MM.1S (cell line): ENCODE data around the gene RRP1.

Experiments
- DNase-seq: peaks from one replicate; pipeline ENCODE4 v3.0.0-alpha.2; 2015
- H2AFZ ChIP-seq: fragments of 300-600 bp; sonication (generic); 2 replicates; pipeline ENCODE4 v1.6.0; 2016; ENCODE audit warnings: antibody characterized with exemption, low read length
- H3F3A ChIP-seq: fragments of 300-600 bp; sonication (generic); 2 replicates; pipeline ENCODE4 v1.6.1; 2016; ENCODE audit warnings: mild to moderate bottlenecking, antibody characterized with exemption, low read length, moderate library complexity, mixed read lengths; ENCODE audit not compliant: insufficient read depth
- H3K27ac ChIP-seq: fragments of 300-600 bp; sonication (generic); 2 replicates; pipeline ENCODE4 v1.5.1; 2016; ENCODE audit warnings: mild to moderate bottlenecking, low read length
- H3K27me3 ChIP-seq: fragments of 300-600 bp; sonication (generic); replicated peaks from 2 replicates; pipeline ENCODE4 v1.6.0; 2016; ENCODE audit warnings: low read length; ENCODE audit not compliant: insufficient read depth
- H3K36me3 ChIP-seq: fragments of 300-600 bp; sonication (generic); replicated peaks from 2 replicates; pipeline ENCODE4 v1.6.1; 2016; ENCODE audit warnings: mild to moderate bottlenecking, low read length, mixed read lengths; ENCODE audit not compliant: insufficient read depth
- H3K4me1 ChIP-seq: fragments of 300-600 bp; sonication (generic); 2 replicates; pipeline ENCODE4 v1.6.1; 2016; ENCODE audit warnings: low read length, mixed read lengths
- H3K4me2 ChIP-seq: fragments of 300-600 bp; sonication (generic); 2 replicates; pipeline ENCODE4 v1.6.0; 2016; ENCODE audit warnings: low read depth, low read length
- H3K4me3 ChIP-seq: fragments of 300-600 bp; sonication (generic); 2 replicates; pipeline ENCODE4 v1.5.1; 2016; ENCODE audit warnings: low read length, mixed read lengths
- H3K79me2 ChIP-seq: fragments of 300-600 bp; sonication (generic); 2 replicates; pipeline ENCODE4 v1.6.1; 2016; ENCODE audit warnings: mixed run types, low read length, mixed read lengths
- H3K9ac ChIP-seq: fragments of 300-600 bp; sonication (generic); 2 replicates; pipeline ENCODE4 v1.6.1; 2016; ENCODE audit warnings: low read length, mixed read lengths
- H3K9me2 ChIP-seq: fragments of 300-600 bp; sonication (generic); replicated peaks from 2 replicates; pipeline ENCODE4 v1.6.1; 2016; ENCODE audit warnings: mild to moderate bottlenecking, low read length, mixed read lengths; ENCODE audit not compliant: insufficient read depth
- H3K9me3 ChIP-seq: fragments of 300-600 bp; sonication (generic); replicated peaks from 2 replicates; pipeline ENCODE4 v1.6.1; 2016; ENCODE audit warnings: mild to moderate bottlenecking, low read length, mixed read lengths; ENCODE audit not compliant: insufficient read depth
- H4K20me1 ChIP-seq: fragments of 300-600 bp; sonication (generic); 2 replicates; pipeline ENCODE4 v1.6.1; 2016; ENCODE audit warnings: mild to moderate bottlenecking, low read length, moderate library complexity, mixed read lengths; ENCODE audit not compliant: insufficient read depth
- EZH2 ChIP-seq: fragments of 300-600 bp; sonication (generic); optimal IDR thresholded peaks from 2 replicates; pipeline ENCODE3; 2017; ENCODE audit warnings: low read depth, mild to moderate bottlenecking, antibody characterized with exemption, low read length, mixed read lengths
- EZH2phosphoT487 ChIP-seq: fragments of 300-600 bp; sonication (generic); IDR thresholded peaks from 2 replicates; pipeline ENCODE4 v1.6.1; 2018; ENCODE audit warnings: antibody characterized with exemption, low read length
- TF ChIP-seq, protein P1 (sequence below): fragments of 300-600 bp; sonication (generic); IDR thresholded peaks from 2 replicates; pipeline ENCODE4 v1.5.1; 2016; ENCODE audit warnings: antibody characterized with exemption, low read length, mixed read lengths

RRP1 gene

DNA sequence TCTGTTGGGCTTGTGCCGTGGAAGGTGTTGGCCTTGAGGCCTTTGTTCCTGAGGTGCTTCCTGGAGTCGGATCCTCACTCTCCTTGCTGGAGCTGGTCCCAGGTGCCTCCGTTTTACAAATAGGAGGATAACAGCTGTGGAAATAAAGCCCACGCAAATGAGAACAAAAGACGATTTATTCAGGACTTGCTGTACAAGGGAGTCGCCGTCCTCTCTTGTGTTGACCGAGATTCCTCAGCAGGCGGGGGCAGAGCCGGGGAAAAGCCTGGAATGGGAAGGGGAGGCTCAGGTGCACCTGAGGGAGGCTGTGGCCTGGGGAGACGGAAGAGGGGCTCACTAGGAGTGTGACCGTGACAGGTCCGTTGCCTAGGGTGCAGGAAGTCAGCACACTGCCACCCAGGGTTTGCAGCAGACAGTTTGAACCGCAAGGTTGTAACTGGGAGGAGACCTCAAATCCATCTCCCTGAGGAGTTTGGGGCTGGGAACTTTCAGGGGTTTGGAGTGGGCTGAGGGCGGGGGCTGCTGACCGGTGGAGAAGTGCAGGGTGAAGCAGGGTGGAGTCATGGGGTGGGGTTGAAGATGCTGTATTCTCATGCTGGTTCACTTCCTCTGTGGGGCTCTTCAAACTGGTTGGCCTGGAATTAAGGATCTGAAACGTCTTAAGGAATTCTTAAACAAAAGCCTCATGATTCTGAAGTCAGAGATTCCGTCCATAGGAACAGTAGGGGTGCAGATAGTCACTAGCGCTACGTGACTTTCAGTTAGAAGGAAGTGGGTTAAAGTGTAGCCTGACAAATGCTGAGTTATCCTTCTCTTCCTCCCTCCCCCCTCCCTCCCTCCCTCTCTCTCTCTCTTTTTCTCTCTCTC is 10.7 kb upstream of the RRP1 start:
- no peak overlapping the region for H2AFZ ChIP-seq
- H3K9me2 ChIP-seq, result no peaks in the 10 kb centered on the region
- peaks cover 6% of the 10 kb centered on the region; the same call in 1 of the 2 replicates for H4K20me1 ChIP-seq
- peaks cover 73% of the 10 kb centered on the region for H3F3A ChIP-seq
- peaks cover 10% of the 10 kb centered on the region for H3K36me3 ChIP-seq
- no peaks in the 10 kb centered on the region for H3K9me3 ChIP-seq
- H3K27me3 ChIP-seq, result no peaks in the 10 kb centered on the region
- peak overlapping the region; percentile 11; the same call in 1 of the 2 replicates for H3K4me2 ChIP-seq
- H3K4me1 ChIP-seq, result peaks cover 65% of the 10 kb centered on the region
- H3K79me2 ChIP-seq, result peaks cover 29% of the 10 kb centered on the region
- DNase-seq, result no peak
- TF ChIP-seq EZH2 (no peak), EZH2phosphoT487 (no peak)
- TF ChIP-seq, protein P1, sequence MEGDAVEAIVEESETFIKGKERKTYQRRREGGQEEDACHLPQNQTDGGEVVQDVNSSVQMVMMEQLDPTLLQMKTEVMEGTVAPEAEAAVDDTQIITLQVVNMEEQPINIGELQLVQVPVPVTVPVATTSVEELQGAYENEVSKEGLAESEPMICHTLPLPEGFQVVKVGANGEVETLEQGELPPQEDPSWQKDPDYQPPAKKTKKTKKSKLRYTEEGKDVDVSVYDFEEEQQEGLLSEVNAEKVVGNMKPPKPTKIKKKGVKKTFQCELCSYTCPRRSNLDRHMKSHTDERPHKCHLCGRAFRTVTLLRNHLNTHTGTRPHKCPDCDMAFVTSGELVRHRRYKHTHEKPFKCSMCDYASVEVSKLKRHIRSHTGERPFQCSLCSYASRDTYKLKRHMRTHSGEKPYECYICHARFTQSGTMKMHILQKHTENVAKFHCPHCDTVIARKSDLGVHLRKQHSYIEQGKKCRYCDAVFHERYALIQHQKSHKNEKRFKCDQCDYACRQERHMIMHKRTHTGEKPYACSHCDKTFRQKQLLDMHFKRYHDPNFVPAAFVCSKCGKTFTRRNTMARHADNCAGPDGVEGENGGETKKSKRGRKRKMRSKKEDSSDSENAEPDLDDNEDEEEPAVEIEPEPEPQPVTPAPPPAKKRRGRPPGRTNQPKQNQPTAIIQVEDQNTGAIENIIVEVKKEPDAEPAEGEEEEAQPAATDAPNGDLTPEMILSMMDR, result no peak
- H3K27ac ChIP-seq, result peak overlapping the region; percentile 65
- no peak overlapping the region for H3K4me3 ChIP-seq
- H3K9ac ChIP-seq, result no peak overlapping the region

DNA sequence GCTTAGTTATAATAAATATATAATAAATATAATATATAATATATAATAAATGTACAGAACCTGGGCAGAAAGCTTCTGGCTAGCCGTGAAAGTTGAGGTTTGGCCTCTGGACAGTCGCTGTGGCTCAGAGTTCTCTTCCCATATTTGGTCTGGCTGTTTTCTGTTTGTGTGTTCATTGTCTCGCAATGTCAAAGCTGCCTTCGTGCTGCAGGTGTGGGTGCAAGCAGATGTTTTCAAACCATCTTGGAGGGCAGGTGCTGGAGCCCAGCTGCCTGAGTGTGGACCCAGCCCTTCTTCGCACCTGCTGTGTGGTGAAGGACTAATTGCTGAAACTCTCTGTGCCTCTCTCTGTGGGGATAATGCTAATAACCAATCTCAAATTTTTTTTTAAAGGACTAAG is 9.7 kb upstream of the RRP1 start:
- TF ChIP-seq, protein P1, result no peak
- TF ChIP-seq EZH2 (no peak), EZH2phosphoT487 (no peak)
- DNase-seq, result peak; percentile 98

DNA sequence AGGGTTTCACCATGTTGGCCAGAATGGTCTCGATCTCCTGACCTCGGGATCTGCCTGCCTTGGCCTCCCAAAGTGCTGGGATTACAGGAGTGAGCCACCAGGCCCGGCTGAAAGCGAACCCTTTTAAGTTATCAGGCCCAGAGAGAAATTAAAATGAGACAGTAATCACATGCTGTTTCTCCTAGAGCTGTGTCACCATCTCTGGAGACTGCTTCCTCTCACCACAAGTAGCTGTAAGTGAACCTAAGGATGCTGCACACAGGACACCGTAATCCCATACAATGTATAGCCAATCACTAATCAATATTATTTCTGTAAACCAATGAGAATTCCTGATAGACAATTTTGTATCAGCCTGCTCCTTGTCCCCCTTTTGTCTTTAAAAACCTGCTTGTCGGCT is 7.5 kb upstream of the RRP1 start:
- no peaks in the 10 kb centered on the region for H3K36me3 ChIP-seq
- no peak overlapping the region for H2AFZ ChIP-seq
- H3K27ac ChIP-seq, result peak overlapping the region; percentile 85; the same call in 1 of the 2 replicates
- H3K4me2 ChIP-seq, result no peak overlapping the region
- no peaks in the 10 kb centered on the region for H3K9me3 ChIP-seq
- no peak overlapping the region for H3K9ac ChIP-seq
- H3K4me3 ChIP-seq, result no peak overlapping the region
- H3K9me2 ChIP-seq, result no peaks in the 10 kb centered on the region
- peaks cover 66% of the 10 kb centered on the region for H3K4me1 ChIP-seq
- peaks cover 10% of the 10 kb centered on the region for H3K79me2 ChIP-seq
- H3K27me3 ChIP-seq, result no peaks in the 10 kb centered on the region
- DNase-seq, result no peak
- TF ChIP-seq EZH2 (no peak), EZH2phosphoT487 (no peak)
- TF ChIP-seq, protein P1, result no peak
- H3F3A ChIP-seq, result peaks cover 74% of the 10 kb centered on the region
- H4K20me1 ChIP-seq, result no peaks in the 10 kb centered on the region

More for the DNA sequence above, 9.7 kb upstream of the RRP1 start:
- Histone ChIP-seq H4K20me1 (peaks cover 1% of the 10 kb centered on the region; the same call in 1 of the 2 replicates), H3K9me2 (no peaks in the 10 kb centered on the region), H3K27me3 (no peaks in the 10 kb centered on the region), H3K4me2 (no peak overlapping the region), H3K9me3 (no peaks in the 10 kb centered on the region), H3F3A (peaks cover 73% of the 10 kb centered on the region), H3K4me3 (no peak overlapping the region), H3K36me3 (peaks cover under 1% of the 10 kb centered on the region; the same call in 1 of the 2 replicates), H3K4me1 (peaks cover 67% of the 10 kb centered on the region), H2AFZ (no peak overlapping the region), H3K9ac (no peak overlapping the region), H3K79me2 (peaks cover 23% of the 10 kb centered on the region), H3K27ac (peak overlapping the region; percentile 65; the same call in 1 of the 2 replicates)
